HepG2 (cell line): ENCODE data around the gene USP9X. TPM values are rescaled to one million over a fixed set of nuclear protein-coding genes. Genes with fewer than 3 reads are reported as not detected.

Source experiments
- BCL6 ChIP-seq: IDR thresholded peaks from 2 replicates; pipeline ENCODE4 v1.6.1; 2016; ENCODE audit warnings: missing genetic modification reagents, missing compliant biosample characterization
- CENPX ChIP-seq: sonication (generic); formaldehyde crosslinking; IDR thresholded peaks from 2 replicates; pipeline ENCODE4 v1.9.0; 2021; ENCODE audit warnings: mild to moderate bottlenecking, missing genetic modification reagents, moderate library complexity
- ESRRA ChIP-seq: sonication (generic); formaldehyde crosslinking; IDR thresholded peaks from 2 replicates; pipeline ENCODE4 v1.5.1; 2020; ENCODE audit warnings: mild to moderate bottlenecking, low read depth, missing genetic modification reagents
- FOXC1 ChIP-seq: sonication (generic); formaldehyde crosslinking; IDR thresholded peaks from 2 replicates; pipeline ENCODE4 v1.8.0; 2022; ENCODE audit warnings: mild to moderate bottlenecking, missing genetic modification reagents, borderline replicate concordance
- HCFC1 ChIP-seq: fragments of 150-350 bp; IDR thresholded peaks from 2 replicates; pipeline ENCODE4 v1.6.1; 2014; ENCODE audit warnings: low read depth, low read length
- HES4 ChIP-seq: sonication (generic); formaldehyde crosslinking; IDR thresholded peaks from 2 replicates; pipeline ENCODE4 v1.9.0; 2021; ENCODE audit warnings: mild to moderate bottlenecking, missing genetic modification reagents, borderline replicate concordance
- JDP2 ChIP-seq: sonication (generic); formaldehyde crosslinking; IDR thresholded peaks from 2 replicates; pipeline ENCODE4 v1.8.1; 2022; ENCODE audit warnings: missing genetic modification reagents, borderline replicate concordance
- KDM4B ChIP-seq: sonication (generic); formaldehyde crosslinking; IDR thresholded peaks from 2 replicates; pipeline ENCODE4 v1.4.0; 2020; ENCODE audit warnings: missing genetic modification reagents
- KLF15 ChIP-seq: sonication (generic); formaldehyde crosslinking; IDR thresholded peaks from 2 replicates; pipeline ENCODE4 v1.8.1; 2023; ENCODE audit warnings: borderline replicate concordance, mild to moderate bottlenecking, inconsistent platforms, missing genetic modification reagents, mixed read lengths
- PHF21A ChIP-seq: sonication (generic); formaldehyde crosslinking; IDR thresholded peaks from 2 replicates; pipeline ENCODE4 v1.5.0; 2020; ENCODE audit warnings: mild to moderate bottlenecking, missing genetic modification reagents
- RFX3 ChIP-seq: IDR thresholded peaks from 2 replicates; pipeline ENCODE4 v1.6.1; 2016; ENCODE audit warnings: missing biosample characterization, missing genetic modification reagents
- TEAD3 ChIP-seq: optimal IDR thresholded peaks from 2 replicates; pipeline ENCODE3; 2016; ENCODE audit warnings: borderline replicate concordance
- ZKSCAN8 ChIP-seq: IDR thresholded peaks from 2 replicates; pipeline ENCODE4 v1.6.1; 2016; ENCODE audit warnings: borderline replicate concordance, missing genetic modification reagents, missing compliant biosample characterization
- ZNF773 ChIP-seq: sonication (generic); formaldehyde crosslinking; IDR thresholded peaks from 2 replicates; pipeline ENCODE4 v1.4.0; 2020; ENCODE audit warnings: missing genetic modification reagents, borderline replicate concordance
- polyA plus RNA-seq, 8 experiments: library from polyadenylated mRNA; depleted of rRNA in 3 of 8; stranded (reverse) in 7 of 8; unstranded in 1 of 8; fragments of >200 nt; fragmentation: Illumina TruSeq in 4 of 8; extraction: Trizol in 4 of 8; gene quantifications; 2 replicates each; pipeline versions ENCODE4 v1.2.1 to v1.2.3, GENCODE V29; 2011 to 2016; ENCODE audit warnings: low read depth in 4 of 8, missing spikeins in 1 of 8, mixed read lengths in 1 of 8; ENCODE audit not compliant: insufficient read depth in 1 of 8
- total RNA-seq, 5 experiments: library from RNA; depleted of rRNA; stranded (reverse); fragments of >200 nt; fragmentation: Illumina TruSeq; extraction: Trizol; gene quantifications; 2 replicates each; pipeline ENCODE4 v1.2.3, GENCODE V29; 2016; ENCODE audit warnings: low read depth in 1 of 5
- TF ChIP-seq, protein P1 (sequence below): sonication (generic); formaldehyde crosslinking; IDR thresholded peaks from one replicate; pipeline ENCODE4 v1.5.1; 2020; ENCODE audit warnings: mild to moderate bottlenecking, missing genetic modification reagents; ENCODE audit errors: not compliant biosample characterization
- TF ChIP-seq, protein P2 (sequence below): sonication (generic); formaldehyde crosslinking; IDR thresholded peaks from 2 replicates; pipeline ENCODE4 v1.4.0; 2020; ENCODE audit warnings: missing genetic modification reagents, borderline replicate concordance
- TF ChIP-seq, protein P3 (sequence below): sonication (generic); formaldehyde crosslinking; conservative IDR thresholded peaks from 2 replicates; pipeline ENCODE4 v1.4.0; 2020; ENCODE audit warnings: mild to moderate bottlenecking, missing genetic modification reagents, moderate library complexity

USP9X gene
- total and polyA plus RNA-seq, 2 of the 13 experiments (the other 11 are each of a cell fraction or from before 2014, with no cell fraction given): 22.2 to 40.5 TPM

DNA sequence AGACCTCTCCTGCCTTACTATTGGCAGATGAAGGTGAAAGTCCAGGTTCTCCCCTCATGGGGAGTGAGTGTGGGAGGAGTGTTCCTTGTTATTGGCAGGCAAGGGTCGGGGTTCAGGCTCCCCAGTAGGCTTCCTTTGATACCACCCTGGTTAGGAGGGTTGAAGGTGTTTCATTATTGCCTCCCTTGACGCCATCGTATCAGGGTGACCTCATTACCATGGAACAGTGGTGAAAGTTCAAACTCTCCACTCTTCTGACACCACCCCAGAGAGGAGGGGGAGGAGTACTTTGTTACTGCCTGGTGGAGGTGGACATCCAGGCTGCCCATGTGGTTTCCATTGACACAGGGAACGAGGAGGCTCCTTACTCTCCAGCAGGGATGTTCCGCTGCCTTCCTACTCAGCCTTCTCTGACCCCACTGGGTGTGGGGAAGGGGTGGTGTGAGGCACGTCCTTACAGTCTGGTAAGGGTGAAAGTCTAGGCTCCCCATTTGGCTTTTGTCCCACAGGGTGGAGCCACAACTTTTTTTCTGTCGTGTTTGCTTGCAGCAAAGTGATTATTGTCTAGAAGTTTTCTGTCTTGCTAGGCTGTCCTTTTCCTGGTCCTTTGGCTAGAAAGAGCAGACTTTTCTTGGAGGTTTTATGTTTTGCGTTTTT is 37.2 kb upstream of the USP9X start (continued):
- no peak for TF ChIP-seq CENPX
- TF ChIP-seq, protein P1, sequence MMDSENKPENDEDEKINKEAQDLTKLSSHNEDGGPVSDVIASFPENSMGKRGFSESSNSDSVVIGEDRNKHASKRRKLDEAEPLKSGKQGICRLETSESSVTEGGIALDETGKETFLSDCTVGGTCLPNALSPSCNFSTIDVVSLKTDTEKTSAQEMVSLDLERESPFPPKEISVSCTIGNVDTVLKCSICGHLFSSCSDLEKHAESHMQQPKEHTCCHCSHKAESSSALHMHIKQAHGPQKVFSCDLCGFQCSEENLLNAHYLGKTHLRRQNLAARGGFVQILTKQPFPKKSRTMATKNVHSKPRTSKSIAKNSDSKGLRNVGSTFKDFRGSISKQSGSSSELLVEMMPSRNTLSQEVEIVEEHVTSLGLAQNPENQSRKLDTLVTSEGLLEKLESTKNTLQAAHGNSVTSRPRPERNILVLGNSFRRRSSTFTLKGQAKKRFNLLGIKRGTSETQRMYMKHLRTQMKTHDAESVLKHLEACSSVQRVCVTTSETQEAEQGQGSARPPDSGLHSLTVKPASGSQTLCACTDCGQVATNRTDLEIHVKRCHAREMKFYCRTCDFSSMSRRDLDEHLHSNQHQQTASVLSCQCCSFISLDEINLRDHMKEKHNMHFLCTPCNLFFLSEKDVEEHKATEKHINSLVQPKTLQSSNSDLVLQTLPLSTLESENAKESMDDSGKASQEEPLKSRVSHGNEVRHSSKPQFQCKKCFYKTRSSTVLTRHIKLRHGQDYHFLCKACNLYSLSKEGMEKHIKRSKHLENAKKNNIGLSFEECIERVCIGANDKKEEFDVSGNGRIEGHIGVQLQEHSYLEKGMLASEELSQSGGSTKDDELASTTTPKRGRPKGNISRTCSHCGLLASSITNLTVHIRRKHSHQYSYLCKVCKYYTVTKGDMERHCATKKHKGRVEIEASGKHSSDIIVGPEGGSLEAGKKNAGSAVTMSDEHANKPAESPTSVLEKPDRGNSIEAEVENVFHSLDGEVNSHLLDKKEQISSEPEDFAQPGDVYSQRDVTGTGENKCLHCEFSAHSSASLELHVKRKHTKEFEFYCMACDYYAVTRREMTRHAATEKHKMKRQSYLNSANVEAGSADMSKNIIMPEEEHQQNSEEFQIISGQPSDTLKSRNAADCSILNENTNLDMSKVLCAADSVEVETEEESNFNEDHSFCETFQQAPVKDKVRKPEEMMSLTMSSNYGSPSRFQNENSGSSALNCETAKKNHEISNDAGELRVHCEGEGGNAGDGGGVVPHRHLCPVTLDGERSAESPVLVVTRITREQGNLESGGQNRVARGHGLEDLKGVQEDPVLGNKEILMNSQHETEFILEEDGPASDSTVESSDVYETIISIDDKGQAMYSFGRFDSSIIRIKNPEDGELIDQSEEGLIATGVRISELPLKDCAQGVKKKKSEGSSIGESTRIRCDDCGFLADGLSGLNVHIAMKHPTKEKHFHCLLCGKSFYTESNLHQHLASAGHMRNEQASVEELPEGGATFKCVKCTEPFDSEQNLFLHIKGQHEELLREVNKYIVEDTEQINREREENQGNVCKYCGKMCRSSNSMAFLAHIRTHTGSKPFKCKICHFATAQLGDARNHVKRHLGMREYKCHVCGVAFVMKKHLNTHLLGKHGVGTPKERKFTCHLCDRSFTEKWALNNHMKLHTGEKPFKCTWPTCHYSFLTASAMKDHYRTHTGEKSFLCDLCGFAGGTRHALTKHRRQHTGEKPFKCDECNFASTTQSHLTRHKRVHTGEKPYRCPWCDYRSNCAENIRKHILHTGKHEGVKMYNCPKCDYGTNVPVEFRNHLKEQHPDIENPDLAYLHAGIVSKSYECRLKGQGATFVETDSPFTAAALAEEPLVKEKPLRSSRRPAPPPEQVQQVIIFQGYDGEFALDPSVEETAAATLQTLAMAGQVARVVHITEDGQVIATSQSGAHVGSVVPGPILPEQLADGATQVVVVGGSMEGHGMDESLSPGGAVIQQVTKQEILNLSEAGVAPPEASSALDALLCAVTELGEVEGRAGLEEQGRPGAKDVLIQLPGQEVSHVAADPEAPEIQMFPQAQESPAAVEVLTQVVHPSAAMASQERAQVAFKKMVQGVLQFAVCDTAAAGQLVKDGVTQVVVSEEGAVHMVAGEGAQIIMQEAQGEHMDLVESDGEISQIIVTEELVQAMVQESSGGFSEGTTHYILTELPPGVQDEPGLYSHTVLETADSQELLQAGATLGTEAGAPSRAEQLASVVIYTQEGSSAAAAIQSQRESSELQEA (CRISPR knock-in tag): no peak
- no peak for TF ChIP-seq PHF21A (CRISPR knock-in tag)
- TF ChIP-seq, protein P2, sequence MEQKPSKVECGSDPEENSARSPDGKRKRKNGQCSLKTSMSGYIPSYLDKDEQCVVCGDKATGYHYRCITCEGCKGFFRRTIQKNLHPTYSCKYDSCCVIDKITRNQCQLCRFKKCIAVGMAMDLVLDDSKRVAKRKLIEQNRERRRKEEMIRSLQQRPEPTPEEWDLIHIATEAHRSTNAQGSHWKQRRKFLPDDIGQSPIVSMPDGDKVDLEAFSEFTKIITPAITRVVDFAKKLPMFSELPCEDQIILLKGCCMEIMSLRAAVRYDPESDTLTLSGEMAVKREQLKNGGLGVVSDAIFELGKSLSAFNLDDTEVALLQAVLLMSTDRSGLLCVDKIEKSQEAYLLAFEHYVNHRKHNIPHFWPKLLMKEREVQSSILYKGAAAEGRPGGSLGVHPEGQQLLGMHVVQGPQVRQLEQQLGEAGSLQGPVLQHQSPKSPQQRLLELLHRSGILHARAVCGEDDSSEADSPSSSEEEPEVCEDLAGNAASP (CRISPR knock-in tag): peak; percentile 20; the same call in 1 of the 2 replicates
- no peak for TF ChIP-seq KLF15 (CRISPR knock-in tag)
- no peak for TF ChIP-seq FOXC1 (CRISPR knock-in tag)
- no peak for TF ChIP-seq RFX3 (CRISPR knock-in tag)
- TF ChIP-seq, protein P3, sequence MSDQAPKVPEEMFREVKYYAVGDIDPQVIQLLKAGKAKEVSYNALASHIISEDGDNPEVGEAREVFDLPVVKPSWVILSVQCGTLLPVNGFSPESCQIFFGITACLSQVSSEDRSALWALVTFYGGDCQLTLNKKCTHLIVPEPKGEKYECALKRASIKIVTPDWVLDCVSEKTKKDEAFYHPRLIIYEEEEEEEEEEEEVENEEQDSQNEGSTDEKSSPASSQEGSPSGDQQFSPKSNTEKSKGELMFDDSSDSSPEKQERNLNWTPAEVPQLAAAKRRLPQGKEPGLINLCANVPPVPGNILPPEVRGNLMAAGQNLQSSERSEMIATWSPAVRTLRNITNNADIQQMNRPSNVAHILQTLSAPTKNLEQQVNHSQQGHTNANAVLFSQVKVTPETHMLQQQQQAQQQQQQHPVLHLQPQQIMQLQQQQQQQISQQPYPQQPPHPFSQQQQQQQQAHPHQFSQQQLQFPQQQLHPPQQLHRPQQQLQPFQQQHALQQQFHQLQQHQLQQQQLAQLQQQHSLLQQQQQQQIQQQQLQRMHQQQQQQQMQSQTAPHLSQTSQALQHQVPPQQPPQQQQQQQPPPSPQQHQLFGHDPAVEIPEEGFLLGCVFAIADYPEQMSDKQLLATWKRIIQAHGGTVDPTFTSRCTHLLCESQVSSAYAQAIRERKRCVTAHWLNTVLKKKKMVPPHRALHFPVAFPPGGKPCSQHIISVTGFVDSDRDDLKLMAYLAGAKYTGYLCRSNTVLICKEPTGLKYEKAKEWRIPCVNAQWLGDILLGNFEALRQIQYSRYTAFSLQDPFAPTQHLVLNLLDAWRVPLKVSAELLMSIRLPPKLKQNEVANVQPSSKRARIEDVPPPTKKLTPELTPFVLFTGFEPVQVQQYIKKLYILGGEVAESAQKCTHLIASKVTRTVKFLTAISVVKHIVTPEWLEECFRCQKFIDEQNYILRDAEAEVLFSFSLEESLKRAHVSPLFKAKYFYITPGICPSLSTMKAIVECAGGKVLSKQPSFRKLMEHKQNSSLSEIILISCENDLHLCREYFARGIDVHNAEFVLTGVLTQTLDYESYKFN (CRISPR knock-in tag): peak; percentile 47
- TF ChIP-seq JDP2 (CRISPR knock-in tag): no peak
- no peak for TF ChIP-seq TEAD3 (CRISPR knock-in tag)
- no peak for TF ChIP-seq KDM4B
- TF ChIP-seq ZNF773 (CRISPR knock-in tag): no peak
- TF ChIP-seq BCL6 (CRISPR knock-in tag): no peak
- TF ChIP-seq ZKSCAN8 (CRISPR knock-in tag): no peak
- TF ChIP-seq ESRRA (CRISPR knock-in tag): no peak
- no peak for TF ChIP-seq HCFC1
- TF ChIP-seq HES4 (CRISPR knock-in tag): no peak
